HCT116 (cell line): Measurements from ENCODE around the gene DNM2. TPM values are rescaled to one million over a fixed set of nuclear protein-coding genes. Genes with fewer than 3 reads are reported as not detected.

Experiments used
- ATAC-seq: fragments of 200-7000 bp; cut with Tn5 transposase; 2 replicates; pipeline ENCODE4 v1.9.1; 2020; ENCODE audit warnings: mild to moderate bottlenecking, moderate library complexity
- BruUV-seq: library from RNA; stranded (reverse); fragments of 400-500 nt; replicated peaks from 2 replicates; lab custom pipeline; 2021; lab: Mats Ljungman, UMichigan
- CTCF ChIA-PET: fragments of 300-600 bp; sonication (Branson Sonifier 250); formaldehyde crosslinking; loops from one replicate; lab custom pipeline; 2021; ENCODE audit warnings: antibody characterized with exemption; lab: Charles Lee
- POLR2A ChIA-PET: fragments of 300-600, 350-600 bp; sonication (Branson Sonifier 250); formaldehyde crosslinking; loops from one replicate; lab custom pipeline; 2021; ENCODE audit warnings: antibody characterized with exemption; lab: Charles Lee
- RAD21 ChIA-PET, 2 experiments: fragments of 300-600 bp; sonication (Branson Sonifier 250); formaldehyde crosslinking; loops; one replicate each; lab custom pipeline; 2023; ENCODE audit warnings: low total read pairs in 2 of 2; ENCODE audit not compliant: uncharacterized antibody in 2 of 2, unreplicated experiment in 2 of 2, low non-redundant PET in 1 of 2; lab: Charles Lee
- DNase-seq: peaks from one replicate; pipeline ENCODE4 v3.0.0-alpha.2; 2010; ENCODE audit warnings: low read depth, low spot score
- H2AFZ ChIP-seq: fragments of 200-600 bp; shearing (Covaris generic), sonication (generic); 2 replicates; pipeline ENCODE4 v1.6.1; 2017; ENCODE audit warnings: low read depth, mixed run types, mixed read lengths, antibody characterized with exemption, low read length; ENCODE audit not compliant: poor library complexity, severe bottlenecking
- H3K27ac ChIP-seq: 2 replicates; pipeline ENCODE4 v1.5.1; 2012; ENCODE audit warnings: low read depth, low read length
- H3K27me3 ChIP-seq: fragments of 200-600 bp; sonication (generic); 2 replicates; pipeline ENCODE4 v1.6.1; 2016; ENCODE audit warnings: mixed run types, low read length, mixed read lengths; ENCODE audit not compliant: insufficient read depth
- H3K36me3 ChIP-seq, 2 experiments: fragments of 200-500 bp in 1 of 2; fragments of 200-600 bp in 1 of 2; sonication (Bioruptor generic) in 1 of 2; sonication (generic) in 1 of 2; 2 replicates each; pipeline versions ENCODE4 v1.5.1 to v1.6.1; 2014 to 2016; ENCODE audit warnings: low read length in 2 of 2, inconsistent platforms in 1 of 2, mixed read lengths in 1 of 2, mixed run types in 1 of 2; ENCODE audit not compliant: insufficient read depth in 2 of 2, control insufficient read depth in 1 of 2
- H3K4me1 ChIP-seq, 2 experiments: fragments of 200-600 bp in 1 of 2; sonication (generic) in 1 of 2; 2 replicates each; pipeline versions ENCODE4 v1.5.1 to v1.6.1; 2012 to 2017; ENCODE audit warnings: low read length in 2 of 2, inconsistent platforms in 1 of 2, mild to moderate bottlenecking in 1 of 2, mixed read lengths in 1 of 2, mixed run types in 1 of 2, moderate library complexity in 1 of 2; ENCODE audit not compliant: insufficient read depth in 2 of 2, control insufficient read depth in 1 of 2
- H3K4me2 ChIP-seq: fragments of 200-600 bp; sonication (generic); 2 replicates; pipeline ENCODE4 v1.6.1; 2017; ENCODE audit warnings: mixed run types, low read length, mixed read lengths
- H3K4me3 ChIP-seq, 2 experiments: fragments of 200-600 bp in 1 of 2; sonication (generic) in 1 of 2; replicated peaks in 1 of 2; 2 replicates each; pipeline ENCODE4 v1.5.1; 2011 to 2016; ENCODE audit warnings: low read length in 2 of 2, control low read depth in 1 of 2, low read depth in 1 of 2, mild to moderate bottlenecking in 1 of 2, mixed read lengths in 1 of 2, mixed run types in 1 of 2
- H3K79me2 ChIP-seq: fragments of 200-600 bp; sonication (generic); 2 replicates; pipeline ENCODE4 v1.6.1; 2017; ENCODE audit warnings: mild to moderate bottlenecking, mixed run types, low read length, moderate library complexity, mixed read lengths; ENCODE audit not compliant: insufficient read depth
- H3K9ac ChIP-seq: fragments of 200-600 bp; sonication (generic); 2 replicates; pipeline ENCODE4 v1.6.1; 2016; ENCODE audit warnings: low read length, mixed read lengths
- H3K9me2 ChIP-seq: fragments of 200-600 bp; sonication (generic), shearing (Covaris generic); 2 replicates; pipeline ENCODE4 v1.6.1; 2017; ENCODE audit warnings: mixed run types, mild to moderate bottlenecking, moderate library complexity; ENCODE audit not compliant: insufficient read depth
- H3K9me3 ChIP-seq, 2 experiments: fragments of 200-500 bp in 1 of 2; fragments of 200-600 bp in 1 of 2; sonication (Bioruptor generic) in 1 of 2; sonication (generic) in 1 of 2; 2 replicates each; pipeline ENCODE4 v1.6.1; 2014 to 2017; ENCODE audit warnings: low read length in 2 of 2, mixed read lengths in 2 of 2, inconsistent platforms in 1 of 2, low read depth in 1 of 2, mild to moderate bottlenecking in 1 of 2, mixed run types in 1 of 2, moderate library complexity in 1 of 2; ENCODE audit not compliant: control insufficient read depth in 1 of 2, insufficient read depth in 1 of 2
- H4K20me1 ChIP-seq: fragments of 200-600 bp; sonication (generic), shearing (Covaris generic); 2 replicates; pipeline ENCODE4 v1.6.1; 2017; ENCODE audit warnings: mixed run types, mild to moderate bottlenecking, moderate library complexity; ENCODE audit not compliant: insufficient read depth
- ATF3 ChIP-seq: IDR thresholded peaks from 2 replicates; pipeline ENCODE4 v1.6.1; 2012
- CEBPB ChIP-seq: IDR thresholded peaks from 2 replicates; pipeline ENCODE4 v1.6.1; 2012; ENCODE audit warnings: low read depth
- EGR1 ChIP-seq: IDR thresholded peaks from 2 replicates; pipeline ENCODE4 v1.6.1; 2012; ENCODE audit warnings: low read depth
- EZH2phosphoT487 ChIP-seq: fragments of 200-600 bp; IDR thresholded peaks from 2 replicates; pipeline ENCODE4 v1.6.1; 2018; ENCODE audit warnings: antibody characterized with exemption, borderline replicate concordance
- JUND ChIP-seq: IDR thresholded peaks from 2 replicates; pipeline ENCODE4 v1.6.1; 2012
- RAD21 ChIP-seq: IDR thresholded peaks from 2 replicates; pipeline ENCODE4 v1.6.1; 2012; ENCODE audit warnings: low read depth, mild to moderate bottlenecking
- SIN3A ChIP-seq: IDR thresholded peaks from 2 replicates; pipeline ENCODE4 v1.6.1; 2012; ENCODE audit warnings: low read depth
- intact Hi-C: fragments of 100-400 bp; cut with micrococcal nuclease; formaldehyde crosslinking; loops from 2 replicates; pipeline ENCODE4 v1.10.0; 2022
- total RNA-seq: library from RNA; stranded (reverse); gene quantifications from one replicate; pipeline ENCODE4 v1.2.1, GENCODE V29; 2021; ENCODE audit not compliant: unreplicated experiment

Gene DNM2
- total RNA-seq, 1 experiment from 2014 or later: 183 TPM

- Histone ChIP-seq H3K27ac (no peak overlapping the region), H3K9ac (no peak overlapping the region), H3K4me2 (no peak overlapping the region), H3K79me2 (no peaks in the 10 kb centered on the region), H3K27me3 (no peaks in the 10 kb centered on the region), H3K4me3 (no peak overlapping the region), H3K9me3 (no peaks in the 10 kb centered on the region), H3K9me2 (no peaks in the 10 kb centered on the region), H4K20me1 (no peaks in the 10 kb centered on the region), H2AFZ (no peak overlapping the region), H3K36me3 (peaks cover 47 to 58% of the 10 kb centered on the region in 2 experiments), H3K4me1 (no peaks in the 10 kb centered on the region)
- ChIA-PET POLR2A (no interaction called here), RAD21 (no interaction called here), CTCF (no interaction called here)
- ATAC-seq: no peak
- TF ChIP-seq JUND: no peak
- DNase-seq: no peak
- intact Hi-C loops: no loop called here
- no TSS peak for BruUV-seq
Measured at GRCh38 chr19:10782795-10783194, 64.9 kb downstream of the DNM2 start.

GRCh38 chr19:10784257-10784656 lies 66.4 kb downstream of the DNM2 start:
- no peaks in the 10 kb centered on the region for H3K27me3 ChIP-seq
- ATAC-seq: no peak
- no peak for DNase-seq
- TF ChIP-seq RAD21 (no peak), EGR1 (no peak), CEBPB (no peak), SIN3A (no peak), JUND (no peak), ATF3 (no peak), EZH2phosphoT487 (no peak)
- H3K9me2 ChIP-seq: no peaks in the 10 kb centered on the region
- H2AFZ ChIP-seq: no peak overlapping the region
- H3K4me3 ChIP-seq: no peak overlapping the region
- CTCF ChIA-PET: no interaction called here
- POLR2A ChIA-PET: no interaction called here
- H3K9me3 ChIP-seq: no peaks in the 10 kb centered on the region
- H3K4me1 ChIP-seq: no peaks in the 10 kb centered on the region
- no peak overlapping the region for H3K4me2 ChIP-seq
- H3K27ac ChIP-seq: no peak overlapping the region
- H4K20me1 ChIP-seq: no peaks in the 10 kb centered on the region
- intact Hi-C loops: no loop called here
- BruUV-seq: no TSS peak
- H3K36me3 ChIP-seq: peaks cover 46 to 51% of the 10 kb centered on the region in 2 experiments
- H3K9ac ChIP-seq: no peak overlapping the region
- RAD21 ChIA-PET: no interaction called here
- H3K79me2 ChIP-seq: no peaks in the 10 kb centered on the region
